Panc1 (cell line): ENCODE data around the gene AFF4. TPM values are rescaled to one million over a fixed set of nuclear protein-coding genes. Genes with fewer than 3 reads are reported as not detected.

ENCODE experiments used
- ATAC-seq: fragments of 200-7000 bp; cut with Tn5 transposase; 2 replicates; pipeline ENCODE4 v1.9.1; 2020; ENCODE audit warnings: mild to moderate bottlenecking, moderate library complexity
- BruUV-seq: library from RNA; stranded (reverse); fragments of 400-500 nt; replicated peaks from 2 replicates; lab custom pipeline; 2021; lab: Mats Ljungman, UMichigan
- CTCF ChIA-PET: fragments of 300-600 bp; sonication (Branson Sonifier 250); formaldehyde crosslinking; loops from one replicate; lab custom pipeline; 2022; ENCODE audit warnings: antibody characterized with exemption; lab: Charles Lee
- POLR2A ChIA-PET: fragments of 300-600 bp; sonication (Branson Sonifier 250); formaldehyde crosslinking; loops from one replicate; lab custom pipeline; 2022; ENCODE audit warnings: antibody characterized with exemption; lab: Charles Lee
- DNase-seq: peaks from one replicate; pipeline ENCODE4 v3.0.0-alpha.2; 2010; ENCODE audit warnings: low read depth, low spot score
- H3K27ac ChIP-seq: 2 replicates; pipeline ENCODE4 v1.5.1; 2011; ENCODE audit warnings: mild to moderate bottlenecking, low read length, inconsistent platforms
- H3K27me3 ChIP-seq: fragments of 200-500 bp; sonication (Bioruptor generic); 2 replicates; pipeline ENCODE4 v1.6.0; 2014; ENCODE audit warnings: low read length, inconsistent platforms; ENCODE audit not compliant: control insufficient read depth, insufficient read depth
- H3K36me3 ChIP-seq: fragments of 200-500 bp; sonication (Bioruptor generic); 2 replicates; pipeline ENCODE4 v1.5.1; 2014; ENCODE audit warnings: inconsistent platforms, mild to moderate bottlenecking, low read length, moderate library complexity; ENCODE audit not compliant: control insufficient read depth, insufficient read depth
- H3K4me1 ChIP-seq: 2 replicates; pipeline ENCODE4 v1.5.1; 2011; ENCODE audit warnings: inconsistent platforms, mild to moderate bottlenecking, low read length, moderate library complexity; ENCODE audit not compliant: control insufficient read depth, insufficient read depth
- H3K4me3 ChIP-seq, 2 experiments: 2 replicates each; pipeline ENCODE4 v1.5.1; 2011 to 2012; ENCODE audit warnings: low read depth in 2 of 2, low read length in 2 of 2, mild to moderate bottlenecking in 2 of 2, inconsistent platforms in 1 of 2, moderate library complexity in 1 of 2
- H3K9me3 ChIP-seq: fragments of 200-500 bp; sonication (Bioruptor generic); 2 replicates; pipeline ENCODE4 v1.5.1; 2014; ENCODE audit warnings: low read depth, mild to moderate bottlenecking, inconsistent platforms, low read length, moderate library complexity; ENCODE audit not compliant: control insufficient read depth, insufficient read depth
- CTCF ChIP-seq: fragments of 450-650 bp; IDR thresholded peaks from 2 replicates; pipeline ENCODE4 v1.5.1; 2017; ENCODE audit warnings: mild to moderate bottlenecking
- POLR2AphosphoS5 ChIP-seq: IDR thresholded peaks from 2 replicates; pipeline ENCODE4 v1.6.1; 2012; ENCODE audit warnings: mild to moderate bottlenecking, low read depth, low read length, moderate library complexity
- REST ChIP-seq, 2 experiments: IDR thresholded peaks; 2 replicates each; pipeline ENCODE4 v1.6.1; 2011 to 2012; ENCODE audit warnings: low read depth in 2 of 2, control low read depth in 1 of 2, low read length in 1 of 2, mild to moderate bottlenecking in 1 of 2, moderate library complexity in 1 of 2; ENCODE audit not compliant: insufficient read depth in 1 of 2
- SIN3A ChIP-seq: IDR thresholded peaks from 2 replicates; pipeline ENCODE4 v1.6.1; 2012; ENCODE audit warnings: low read depth, mild to moderate bottlenecking, low read length, moderate library complexity, borderline replicate concordance; ENCODE audit not compliant: insufficient read depth
- TCF7L2 ChIP-seq: IDR thresholded peaks from 2 replicates; pipeline ENCODE4 v1.6.1; 2011; ENCODE audit warnings: mild to moderate bottlenecking, low read depth, low read length, inconsistent platforms
- in situ Hi-C: cut with HindIII; loops from 2 replicates; pipeline ENCODE4 v1.10.0; 2016; ENCODE audit warnings: low sequenced_read_pairs, low pct_unique_long_range_greater_than_20kb
- intact Hi-C: fragments of 100-400 bp; cut with micrococcal nuclease; formaldehyde crosslinking; loops from one replicate; pipeline ENCODE4 v1.10.0; 2022; ENCODE audit not compliant: unreplicated experiment
- total RNA-seq: library from RNA; stranded (reverse); gene quantifications from one replicate; pipeline ENCODE4 v1.2.1, GENCODE V29; 2021; ENCODE audit not compliant: unreplicated experiment

AFF4 gene
- total RNA-seq, 1 experiment from 2014 or later = 78.3 TPM

- no peak for TF ChIP-seq TCF7L2
- TF ChIP-seq POLR2AphosphoS5 = no peak
Measured at GRCh38 chr5:132877938-132878337, 85.5 kb downstream of the AFF4 start.

GRCh38 chr5:132877466-132877865 lies 86.0 kb downstream of the AFF4 start:
- in situ Hi-C loops = no loop called here
- intact Hi-C loops = no loop called here
- H3K4me3 ChIP-seq = no peak overlapping the region
- H3K27me3 ChIP-seq = no peaks in the 10 kb centered on the region
- DNase-seq (no peak), ATAC-seq (no peak)
- CTCF ChIA-PET = no interaction called here
- H3K36me3 ChIP-seq = peaks cover 28% of the 10 kb centered on the region
- POLR2A ChIA-PET = no interaction called here
- no peaks in the 10 kb centered on the region for H3K4me1 ChIP-seq
- no peaks in the 10 kb centered on the region for H3K9me3 ChIP-seq
- H3K27ac ChIP-seq = no peak overlapping the region
- TF ChIP-seq TCF7L2 (no peak), CTCF (no peak), REST (IDR thresholded peaks at IDR 0.05; ENCODE audit: insufficient read depth in 1 of 2, low read depth in 2 of 2, low read length in 1 of 2) (no peak), POLR2AphosphoS5 (no peak), SIN3A (no peak)
- no TSS peak for BruUV-seq

More at GRCh38 chr5:132877938-132878337, 85.5 kb downstream of the AFF4 start:
- no peaks in the 10 kb centered on the region for H3K4me1 ChIP-seq
- no TSS peak for BruUV-seq
- in situ Hi-C loops (no loop called here), intact Hi-C loops (no loop called here)
- peaks cover 28% of the 10 kb centered on the region for H3K36me3 ChIP-seq
- no peaks in the 10 kb centered on the region for H3K27me3 ChIP-seq
- DNase-seq (no peak), ATAC-seq (no peak)
- H3K4me3 ChIP-seq = no peak overlapping the region
- CTCF ChIA-PET = no interaction called here
- no peaks in the 10 kb centered on the region for H3K9me3 ChIP-seq
- POLR2A ChIA-PET = no interaction called here
- H3K27ac ChIP-seq = no peak overlapping the region

- ChIA-PET CTCF (no interaction called here), POLR2A (interaction anchor here (0.6 kb wide), 1 partner anchor 15 kb away, joined by 5 read pairs; no protein-coding TSS in a partner anchor)
- no peak for TF ChIP-seq POLR2AphosphoS5
- no peak for TF ChIP-seq TCF7L2
- TF ChIP-seq SIN3A = no peak
- no peak for TF ChIP-seq REST (IDR thresholded peaks at IDR 0.05; ENCODE audit: insufficient read depth in 1 of 2, low read depth in 2 of 2, low read length in 1 of 2)
- TF ChIP-seq CTCF = no peak
- intact Hi-C loops = no loop called here
- Histone ChIP-seq H3K9me3 (no peaks in the 10 kb centered on the region), H3K27ac (no peak overlapping the region), H3K4me3 (no peak overlapping the region), H3K27me3 (no peaks in the 10 kb centered on the region), H3K36me3 (peaks cover 22% of the 10 kb centered on the region), H3K4me1 (no peaks in the 10 kb centered on the region)
- no peak for DNase-seq
- BruUV-seq = TSS peak; percentile 51
- in situ Hi-C loops = no loop called here
- no peak for ATAC-seq
Measured at GRCh38 chr5:132876020-132876759, 87.2 kb downstream of the AFF4 start.
